A549 treated with CORT108297 at 1 μM for 4 hours (cell line): ENCODE data around the gene NSRP1. TPM values are rescaled to one million over a fixed set of nuclear protein-coding genes. Genes with fewer than 3 reads are reported as not detected.

Source experiments
- total RNA-seq: library from RNA; stranded (reverse); fragments of 200-300 nt; extraction: Qiagen RNA extraction; gene quantifications from 5 replicates; pipeline ENCODE4 v1.2.3, GENCODE V29; 2022

The NSRP1 gene
- 25.1 to 40.2 TPM (median 27.4 TPM) in 5 replicates for total RNA-seq

GRCh38 chr17:30116661-30117551 lies at the start of gene NSRP1:
Gene NSRP1 (plus strand): TSS chr17:30116816. CDS start chr17:30116844, 28 bp downstream.

GRCh38 chr17:30235386-30236296 lies 119.0 kb downstream of the NSRP1 start, which contains the start of gene SLC6A4:
Gene SLC6A4 (minus strand): TSS chr17:30235697. CDS start chr17:30221958, 13,739 bp downstream.

Other genes with a start within 250 kb of the NSRP1 start
- gene SSH2, start 186.6 kb upstream of the NSRP1 start, total RNA-seq, result 24.2 to 32.1 TPM (median 31.8 TPM) in 5 replicates
- 0.16 to 0.59 TPM (median 0.46 TPM) in 5 replicates for gene EFCAB5, start 175.2 kb upstream of the NSRP1 start, total RNA-seq
- gene SLC6A4, start 118.9 kb downstream of the NSRP1 start, total RNA-seq, result 0.02 to 0.06 TPM in 2 of 5 replicates, not detected in the others
- gene BLMH, start 175.1 kb downstream of the NSRP1 start, total RNA-seq, result 42.0 to 54.7 TPM (median 45.4 TPM) in 5 replicates
- not detected in 5 replicates for gene TMIGD1, start 217.2 kb downstream of the NSRP1 start, total RNA-seq